ENCODE measurements around the gene MPZ.
"Not testable (repeated sequence)": the region's sequence is repeated elsewhere in the genome, so short reads cannot be mapped to it uniquely, and the experiment has no call there.

Gene MPZ

DNA sequence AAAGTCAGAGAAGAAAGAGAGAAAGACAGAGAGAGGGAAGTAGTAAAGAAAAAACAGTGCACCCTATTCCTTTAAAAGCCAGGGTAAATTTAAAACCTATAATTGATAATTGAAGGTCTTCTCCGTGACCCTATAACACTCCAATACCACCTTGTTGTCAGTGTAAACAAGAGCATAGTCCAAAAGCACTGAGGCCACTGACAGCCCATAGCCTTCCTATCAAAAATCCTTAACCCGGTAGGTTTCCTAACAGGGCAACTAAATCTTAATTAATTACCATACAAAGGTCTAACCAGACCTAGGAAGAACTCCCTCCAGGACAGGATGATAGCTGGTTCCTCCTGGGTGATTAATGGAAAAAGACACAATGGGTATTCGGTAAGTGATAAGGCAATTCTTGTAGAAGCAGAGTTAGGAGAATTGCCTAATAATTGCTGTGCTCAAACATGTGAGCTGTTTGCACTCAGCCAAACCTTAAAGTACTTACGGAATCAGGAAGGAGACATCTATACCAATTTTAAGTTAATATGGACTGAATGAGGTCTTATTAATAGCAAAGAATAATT lies 53.7 kb downstream of the MPZ start:
- DNase-seq (ENCODE audit: low read depth, low spot score) = not testable (repeated sequence)

- DNase-seq (ENCODE audit: low read depth, low spot score) = not testable (repeated sequence)
Measured at GRCh38 chr1:161255302-161255701, 54.5 kb downstream of the MPZ start.

Measured in brain pericyte (primary cell).